Coronary artery (tissue), 2 donors: Measurements from ENCODE around the gene CEP112.

Experiments used
- DNase-seq: peaks from one replicate; pipeline ENCODE4 v3.0.0-alpha.2; 2017; ENCODE audit warnings: low spot score
- H3K27ac ChIP-seq, 2 donors: fragments of 200-600 bp; sonication (generic); one replicate each; pipeline ENCODE4 v1.5.1; 2016 to 2019
- H3K4me3 ChIP-seq: fragments of 200-600 bp; sonication (generic); 2 replicates; pipeline ENCODE4 v1.5.1; 2016; ENCODE audit warnings: mild to moderate bottlenecking, moderate library complexity
- CTCF ChIP-seq: fragments of 200-600 bp; sonication (generic); IDR thresholded peaks from one replicate; pipeline ENCODE4 v1.5.1; 2019; ENCODE audit warnings: antibody characterized with exemption

The CEP112 gene

GRCh38 chr17:66221755-66222530 lies 30.0 kb upstream of the CEP112 start:
- no peak overlapping the region for H3K27ac ChIP-seq

GRCh38 chr17:66221343-66221742 lies 29.4 kb upstream of the CEP112 start:
- no peak overlapping the region for H3K4me3 ChIP-seq
- DNase-seq: no peak
- no peak for TF ChIP-seq CTCF
- H3K27ac ChIP-seq: no peak overlapping the region

More at GRCh38 chr17:66221755-66222530, 30.0 kb upstream of the CEP112 start:
- DNase-seq: no peak
- no peak overlapping the region for H3K4me3 ChIP-seq
- no peak for TF ChIP-seq CTCF

- DNase-seq: no peak
- Histone ChIP-seq H3K27ac (no peak overlapping the region), H3K4me3 (no peak overlapping the region)
- no peak for TF ChIP-seq CTCF
These were observed 28.3 kb upstream of the CEP112 start for GRCh38 chr17:66220079-66220835.

- no peak overlapping the region for H3K27ac ChIP-seq
- DNase-seq: no peak
- no peak for TF ChIP-seq CTCF
- no peak overlapping the region for H3K4me3 ChIP-seq
These were observed 23.6 kb upstream of the CEP112 start for GRCh38 chr17:66215529-66215911.

GRCh38 chr17:66214884-66215528 lies 23.1 kb upstream of the CEP112 start:
- no peak for DNase-seq
- Histone ChIP-seq H3K4me3 (no peak overlapping the region), H3K27ac (no peak overlapping the region)
- no peak for TF ChIP-seq CTCF

GRCh38 chr17:66211047-66211810 lies 19.3 kb upstream of the CEP112 start:
- DNase-seq: no peak

More at GRCh38 chr17:66211047-66211810, 19.3 kb upstream of the CEP112 start:
- TF ChIP-seq CTCF: no peak
- Histone ChIP-seq H3K27ac (no peak overlapping the region), H3K4me3 (no peak overlapping the region)
